ENCODE results near the gene ZPR1. TPM values are rescaled to one million over a fixed set of nuclear protein-coding genes. Genes with fewer than 3 reads are reported as not detected.
"Not testable (repeated sequence)": the region's sequence is repeated elsewhere in the genome, so short reads cannot be mapped to it uniquely, and the experiment has no call there.

The ZPR1 gene
- total RNA-seq, 4 donors from 2014 or later: 25.4 to 48.7 (median 36.8) TPM

DNA sequence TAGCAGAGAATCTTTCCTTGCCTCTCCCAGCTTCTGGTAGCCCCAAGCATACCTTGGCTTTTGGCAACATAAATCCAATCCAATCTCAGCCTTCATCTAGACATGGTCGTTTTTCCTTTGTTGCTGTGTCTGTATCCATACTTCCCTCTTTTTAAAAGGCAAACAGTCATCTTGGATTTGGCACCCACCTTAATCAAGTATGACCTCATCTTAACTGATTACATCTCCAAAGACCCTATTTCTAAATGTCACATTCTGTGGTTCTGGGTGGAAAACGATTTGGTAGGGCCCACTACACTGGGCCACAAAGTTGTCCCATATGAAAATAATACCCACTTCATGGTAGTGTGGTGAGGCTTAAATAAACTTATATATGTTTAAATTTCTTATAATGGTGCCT lies 15.9 kb downstream of the ZPR1 start:
- Histone ChIP-seq H3K4me3 (peak overlapping the region; percentile 73), H3K36me3 (peaks cover 22% of the 10 kb centered on the region), H3K4me1 (peaks cover 28% of the 10 kb centered on the region), H3K27me3 (no peaks in the 10 kb centered on the region), H3K27ac (peak overlapping the region; percentile 85), H3K9me3 (no peaks in the 10 kb centered on the region)
- WGBS: 9% methylated on average over 2 of the region's 2 CpGs
- no peak for TF ChIP-seq POLR2AphosphoS5 (IDR thresholded peaks at IDR 0.05)
- no peak for TF ChIP-seq POLR2A (IDR thresholded peaks at IDR 0.05)
- TF ChIP-seq EP300 (IDR thresholded peaks at IDR 0.05): no peak
- TF ChIP-seq, protein P1, sequence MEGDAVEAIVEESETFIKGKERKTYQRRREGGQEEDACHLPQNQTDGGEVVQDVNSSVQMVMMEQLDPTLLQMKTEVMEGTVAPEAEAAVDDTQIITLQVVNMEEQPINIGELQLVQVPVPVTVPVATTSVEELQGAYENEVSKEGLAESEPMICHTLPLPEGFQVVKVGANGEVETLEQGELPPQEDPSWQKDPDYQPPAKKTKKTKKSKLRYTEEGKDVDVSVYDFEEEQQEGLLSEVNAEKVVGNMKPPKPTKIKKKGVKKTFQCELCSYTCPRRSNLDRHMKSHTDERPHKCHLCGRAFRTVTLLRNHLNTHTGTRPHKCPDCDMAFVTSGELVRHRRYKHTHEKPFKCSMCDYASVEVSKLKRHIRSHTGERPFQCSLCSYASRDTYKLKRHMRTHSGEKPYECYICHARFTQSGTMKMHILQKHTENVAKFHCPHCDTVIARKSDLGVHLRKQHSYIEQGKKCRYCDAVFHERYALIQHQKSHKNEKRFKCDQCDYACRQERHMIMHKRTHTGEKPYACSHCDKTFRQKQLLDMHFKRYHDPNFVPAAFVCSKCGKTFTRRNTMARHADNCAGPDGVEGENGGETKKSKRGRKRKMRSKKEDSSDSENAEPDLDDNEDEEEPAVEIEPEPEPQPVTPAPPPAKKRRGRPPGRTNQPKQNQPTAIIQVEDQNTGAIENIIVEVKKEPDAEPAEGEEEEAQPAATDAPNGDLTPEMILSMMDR (IDR thresholded peaks at IDR 0.05): no peak
- DNase-seq (ENCODE audit: low spot score in 2 of 2): no peak

DNA sequence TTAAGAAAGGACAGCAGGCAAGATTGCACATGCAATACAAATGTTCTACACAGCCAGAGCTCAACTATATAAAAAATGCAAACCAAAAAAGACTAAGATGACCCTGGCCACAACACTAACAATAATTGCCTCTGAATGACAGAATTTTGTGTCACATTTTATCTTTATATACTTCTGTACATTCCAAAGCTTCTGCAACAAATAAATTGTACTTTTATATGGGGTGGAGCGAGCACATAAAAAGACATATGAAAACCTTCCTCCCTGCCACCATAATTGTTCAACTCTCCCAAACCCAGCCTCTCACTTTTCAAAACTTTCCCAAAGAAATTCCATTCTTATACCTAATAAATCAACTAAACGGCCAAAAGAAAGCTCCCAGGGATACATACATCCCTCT lies 25.7 kb downstream of the ZPR1 start:
- Histone ChIP-seq H3K9me3 (no peaks in the 10 kb centered on the region), H3K4me3 (no peak overlapping the region), H3K27ac (no peak overlapping the region), H3K27me3 (no peaks in the 10 kb centered on the region), H3K36me3 (peaks cover 71% of the 10 kb centered on the region), H3K4me1 (no peaks in the 10 kb centered on the region)
- no peak for DNase-seq (ENCODE audit: low spot score in 2 of 2)
- WGBS: 87% methylated on average over 2 of the region's 2 CpGs
- no peak for TF ChIP-seq POLR2A (IDR thresholded peaks at IDR 0.05)
- no peak for TF ChIP-seq POLR2AphosphoS5 (IDR thresholded peaks at IDR 0.05)
- TF ChIP-seq, protein P1 (IDR thresholded peaks at IDR 0.05): no peak
- TF ChIP-seq EP300 (IDR thresholded peaks at IDR 0.05): no peak

DNA sequence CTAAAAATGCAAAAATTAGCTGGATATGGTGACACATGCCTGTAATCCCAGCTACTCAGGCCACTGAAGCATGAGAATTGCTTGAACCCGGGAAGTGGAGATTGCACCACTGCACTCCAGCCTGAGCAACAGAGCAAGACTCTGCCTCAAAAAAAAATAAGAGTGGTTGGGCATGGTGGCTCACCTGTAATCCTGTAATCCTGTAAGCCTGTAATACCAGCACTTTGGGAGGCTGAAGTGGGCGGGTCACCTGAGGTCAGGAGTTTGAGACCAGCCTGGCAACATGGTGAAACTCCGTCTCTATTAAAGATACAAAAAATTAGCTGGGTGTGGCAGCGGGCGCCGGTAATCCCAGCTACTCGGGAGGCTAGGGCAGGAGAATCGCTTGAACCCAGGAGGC lies 31.8 kb downstream of the ZPR1 start:
- H3K9me3 ChIP-seq; H3K4me3 ChIP-seq; DNase-seq (ENCODE audit: low spot score in 2 of 2); H3K4me1 ChIP-seq; H3K27me3 ChIP-seq; H3K27ac ChIP-seq: not testable (repeated sequence)
- WGBS: 84% methylated on average over 8 of the region's 8 CpGs
- peaks cover 92% of the 10 kb centered on the region for H3K36me3 ChIP-seq

DNA sequence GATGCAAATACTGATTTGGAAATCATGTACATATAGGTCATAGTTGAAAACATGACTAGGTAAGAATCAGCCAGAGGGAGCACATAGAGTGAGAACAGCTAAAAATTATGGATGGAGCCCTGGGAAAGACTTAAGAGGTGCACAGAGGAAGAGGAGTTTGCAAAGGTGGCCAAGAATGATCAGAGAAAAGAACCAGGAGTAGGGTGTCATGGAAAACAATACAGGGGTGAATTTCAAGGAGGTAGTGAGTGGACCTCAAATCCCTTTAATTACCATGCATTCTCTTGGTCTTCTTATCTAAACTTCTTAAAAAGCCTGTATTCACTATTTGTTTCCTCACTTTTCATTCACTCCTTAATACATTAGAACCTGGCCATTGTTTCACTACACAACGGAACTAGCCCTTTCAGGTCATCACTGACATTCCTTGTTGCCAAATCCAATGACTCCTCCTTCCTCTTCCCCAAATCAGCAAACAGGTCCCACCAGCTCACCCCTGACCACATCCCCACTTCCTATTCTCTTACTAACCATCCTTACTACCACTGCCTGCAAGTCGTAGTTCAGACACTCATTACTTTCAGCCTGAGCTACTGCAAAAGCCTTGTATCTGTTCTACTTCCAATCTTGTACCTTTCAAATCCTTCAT lies 37.6 kb downstream of the ZPR1 start:
- H3K36me3 ChIP-seq: peaks cover 88% of the 10 kb centered on the region
- WGBS: 91% methylated on average over 2 of the region's 2 CpGs
- H3K4me3 ChIP-seq: no peak overlapping the region
- TF ChIP-seq, protein P1 (IDR thresholded peaks at IDR 0.05): no peak
- TF ChIP-seq POLR2A (IDR thresholded peaks at IDR 0.05) (no peak), POLR2AphosphoS5 (IDR thresholded peaks at IDR 0.05) (no peak), EP300 (IDR thresholded peaks at IDR 0.05) (no peak)
- no peak overlapping the region for H3K27ac ChIP-seq
- no peaks in the 10 kb centered on the region for H3K27me3 ChIP-seq
- no peak for DNase-seq (ENCODE audit: low spot score in 2 of 2)
- no peaks in the 10 kb centered on the region for H3K4me1 ChIP-seq
- no peaks in the 10 kb centered on the region for H3K9me3 ChIP-seq

DNA sequence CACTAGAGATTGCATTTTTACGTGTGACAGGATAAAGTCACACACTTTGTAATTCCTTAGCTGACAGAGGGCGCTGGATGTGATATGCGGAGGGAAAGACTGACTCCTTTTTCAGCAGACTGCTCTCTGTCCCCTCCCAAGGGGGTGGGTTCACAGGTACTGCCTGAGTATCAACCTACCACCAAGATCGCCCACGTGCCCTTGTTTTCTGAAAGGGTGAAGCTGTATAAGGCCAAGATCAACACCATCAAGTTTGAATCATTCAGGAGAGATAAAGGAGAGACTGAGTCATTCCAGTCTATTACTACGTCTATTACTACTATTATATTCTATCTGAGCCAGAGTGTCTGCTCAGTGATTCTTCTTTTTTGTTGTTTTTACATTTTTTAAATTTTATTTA lies 45.7 kb downstream of the ZPR1 start:
- H3K27me3 ChIP-seq: no peaks in the 10 kb centered on the region
- no peaks in the 10 kb centered on the region for H3K9me3 ChIP-seq
- DNase-seq (ENCODE audit: low spot score in 2 of 2): no peak
- 83% methylated on average over 6 of the region's 6 CpGs for WGBS
- no peak overlapping the region for H3K27ac ChIP-seq
- no peaks in the 10 kb centered on the region for H3K4me1 ChIP-seq
- peaks cover 12% of the 10 kb centered on the region for H3K36me3 ChIP-seq
- H3K4me3 ChIP-seq: no peak overlapping the region
- TF ChIP-seq, protein P1 (IDR thresholded peaks at IDR 0.05): no peak
- TF ChIP-seq EP300 (IDR thresholded peaks at IDR 0.05): no peak
- TF ChIP-seq POLR2AphosphoS5 (IDR thresholded peaks at IDR 0.05): no peak
- TF ChIP-seq POLR2A (IDR thresholded peaks at IDR 0.05): no peak

DNA sequence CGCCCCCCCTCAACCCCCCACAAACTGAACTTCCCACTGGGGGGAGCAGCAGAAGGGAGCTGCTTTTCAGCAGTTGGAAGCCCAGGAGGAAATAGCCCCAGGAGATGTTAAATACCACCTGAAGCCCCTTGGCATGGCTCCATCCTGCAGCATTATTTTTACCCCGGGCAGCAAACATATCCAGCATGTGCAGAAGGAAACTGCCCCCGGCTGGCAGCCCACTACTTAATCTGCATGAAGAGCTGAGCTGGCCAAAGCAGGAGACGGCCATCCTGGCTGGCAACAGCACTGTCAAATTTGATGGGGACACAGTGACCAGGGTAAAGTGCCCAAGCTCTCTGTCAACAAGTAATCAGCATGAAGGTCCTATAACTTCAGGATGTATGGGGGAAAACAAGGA lies 47.1 kb downstream of the ZPR1 start:
- 62% methylated on average over 4 of the region's 4 CpGs for WGBS

More for the DNA sequence above, 47.1 kb downstream of the ZPR1 start:
- Histone ChIP-seq H3K36me3 (no peaks in the 10 kb centered on the region), H3K9me3 (no peaks in the 10 kb centered on the region), H3K27ac (no peak overlapping the region), H3K27me3 (no peaks in the 10 kb centered on the region), H3K4me3 (no peak overlapping the region), H3K4me1 (no peaks in the 10 kb centered on the region)
- TF ChIP-seq POLR2A (IDR thresholded peaks at IDR 0.05): no peak
- no peak for TF ChIP-seq POLR2AphosphoS5 (IDR thresholded peaks at IDR 0.05)
- no peak for DNase-seq (ENCODE audit: low spot score in 2 of 2)
